Stimulated activated CD4-positive, alpha-beta T cell treated with anti-CD3 and anti-CD28 coated beads, Interleukin-4, amount 100 ng/mL, for 24 hours (primary cell): Measurements from ENCODE around the gene DNAH12.

Source experiments
- DNase-seq: peaks from one replicate; pipeline ENCODE4 v3.0.0-alpha.2; 2020

The DNAH12 gene

GRCh38 chr3:57544181-57545125 lies at the start of gene DNAH12:
TSS of gene DNAH12 (minus strand) at chr3:57544344. CDS start at chr3:57542870, 1,474 bp downstream.
- DNase-seq = no peak

- no peak for DNase-seq
These were observed 48.2 kb upstream of the DNAH12 start for GRCh38 chr3:57592306-57592705.

- DNase-seq = no peak
These were observed 43.8 kb upstream of the DNAH12 start for GRCh38 chr3:57587905-57588304.

- DNase-seq = no peak
These were observed 42.6 kb upstream of the DNAH12 start for GRCh38 chr3:57586778-57587177.

GRCh38 chr3:57583544-57583943 lies 39.4 kb upstream of the DNAH12 start:
- no peak for DNase-seq

GRCh38 chr3:57582474-57583168 lies 38.5 kb upstream of the DNAH12 start:
- no peak for DNase-seq

- no peak for DNase-seq
These were observed 33.7 kb upstream of the DNAH12 start for GRCh38 chr3:57577801-57578200.

- no peak for DNase-seq
These were observed 32.0 kb upstream of the DNAH12 start for GRCh38 chr3:57575966-57576626.

- DNase-seq = no peak
These were observed 28.0 kb upstream of the DNAH12 start for GRCh38 chr3:57572096-57572495.

- DNase-seq = no peak
These were observed 26.7 kb upstream of the DNAH12 start for GRCh38 chr3:57570878-57571277.

- no peak for DNase-seq
These were observed 25.8 kb upstream of the DNAH12 start for GRCh38 chr3:57569859-57570450.

- DNase-seq = no peak
These were observed 15.4 kb upstream of the DNAH12 start for GRCh38 chr3:57559526-57559925.

GRCh38 chr3:57557085-57557537 lies 13.0 kb upstream of the DNAH12 start:
- peak; percentile 36 for DNase-seq

GRCh38 chr3:57556459-57557084 lies 12.4 kb upstream of the DNAH12 start:
- DNase-seq = peak; percentile 31

- peak; percentile 84 for DNase-seq
These were observed 11.8 kb upstream of the DNAH12 start, which contains the start of gene PDE12 for GRCh38 chr3:57555738-57556458. TSS of gene PDE12 (plus strand) at chr3:57556274. CDS start at chr3:57556380, 106 bp downstream.

- DNase-seq = no peak
These were observed 11.2 kb upstream of the DNAH12 start for GRCh38 chr3:57555306-57555705.

GRCh38 chr3:57546616-57547015 lies 2.5 kb upstream of the DNAH12 start:
- no peak for DNase-seq

GRCh38 chr3:57545636-57546268 lies 1.6 kb upstream of the DNAH12 start:
- no peak for DNase-seq

- no peak for DNase-seq
These were observed 5.7 kb downstream of the DNAH12 start for GRCh38 chr3:57538465-57538864.

- no peak for DNase-seq
These were observed 14.0 kb downstream of the DNAH12 start for GRCh38 chr3:57530071-57530608.
